D341Med (cell line): Measurements from ENCODE around the gene ABLIM2.

Source experiments
- DNase-seq: peaks from one replicate; pipeline ENCODE4 v3.0.0; 2012; ENCODE audit warnings: low spot score

ABLIM2 gene

DNA sequence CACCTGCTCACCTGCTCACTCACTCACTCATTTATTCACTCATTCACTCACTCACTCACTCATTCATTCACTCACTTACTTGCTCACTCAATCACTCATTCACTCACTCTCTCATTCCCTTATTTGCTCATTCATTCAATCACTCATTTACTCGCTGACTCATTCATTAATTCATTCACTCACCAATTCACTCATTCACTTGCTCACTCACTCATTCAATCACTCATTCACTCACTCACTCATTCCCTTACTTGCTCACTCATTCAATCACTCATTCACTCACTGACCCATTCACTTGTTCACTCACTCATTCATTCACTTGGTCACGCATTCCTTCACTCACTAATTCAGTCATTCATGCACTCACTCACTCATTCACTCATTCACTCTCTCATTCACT lies 130.2 kb downstream of the ABLIM2 start:
- DNase-seq, result no peak

DNA sequence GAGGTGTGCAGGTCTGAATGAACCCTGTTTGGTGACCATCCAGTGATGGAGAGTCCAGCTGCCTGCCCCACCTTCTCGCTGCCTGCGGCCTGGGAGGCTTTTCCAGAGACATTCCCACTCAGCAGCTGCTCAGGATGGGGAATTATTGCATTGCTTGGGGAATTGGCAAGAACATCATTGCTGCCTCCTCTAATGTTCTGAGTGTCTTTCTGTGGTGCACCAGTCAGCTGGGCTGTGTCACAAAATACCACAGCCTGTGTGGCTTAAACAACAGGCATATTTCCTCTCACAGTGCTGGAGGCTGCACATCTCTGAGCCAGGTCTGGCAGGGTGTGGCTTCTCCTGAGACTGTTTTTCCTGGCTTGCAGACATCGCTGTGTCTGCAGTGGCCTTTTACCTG lies 132.2 kb downstream of the ABLIM2 start:
- no peak for DNase-seq

DNA sequence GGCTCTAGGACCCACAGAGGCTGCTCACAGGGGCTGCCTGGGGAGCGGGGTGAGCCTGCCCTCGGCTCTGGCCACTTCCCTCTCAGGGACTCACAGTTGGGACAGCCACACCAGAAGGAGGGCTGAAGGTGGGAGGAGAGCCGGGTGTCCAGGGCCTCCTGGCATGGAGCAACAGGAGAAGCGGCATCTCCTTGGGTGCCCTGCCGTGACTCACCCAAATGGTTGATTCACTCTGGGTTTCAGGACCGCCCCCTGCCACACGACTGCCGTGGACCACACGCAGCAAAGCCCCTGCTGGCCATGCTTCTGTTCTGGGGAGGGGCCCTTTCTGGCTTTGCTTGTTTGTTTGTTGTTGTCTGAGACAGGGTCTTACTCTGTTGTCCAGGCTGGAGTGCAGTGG lies 132.9 kb downstream of the ABLIM2 start:
- DNase-seq, result no peak

- no peak for DNase-seq
Measured at GRCh38 chr4:8024073-8024786, 134.4 kb downstream of the ABLIM2 start.

DNA sequence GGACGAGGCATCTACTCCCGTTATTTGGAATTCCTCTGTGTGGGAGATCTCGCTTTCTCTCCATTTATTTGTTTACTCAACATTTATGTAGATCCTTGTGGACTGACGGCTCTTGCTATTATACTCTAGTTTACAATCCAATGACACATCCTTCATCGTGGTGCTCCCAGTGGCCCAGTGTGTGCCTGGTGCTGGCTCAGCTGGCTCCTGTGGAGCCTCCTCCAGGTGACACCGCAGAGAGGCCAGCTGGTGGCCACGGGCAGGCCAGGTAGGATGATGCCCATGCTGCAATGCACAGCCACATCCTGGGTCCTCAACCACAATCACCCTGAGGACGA lies 134.9 kb downstream of the ABLIM2 start:
- DNase-seq, result no peak

DNA sequence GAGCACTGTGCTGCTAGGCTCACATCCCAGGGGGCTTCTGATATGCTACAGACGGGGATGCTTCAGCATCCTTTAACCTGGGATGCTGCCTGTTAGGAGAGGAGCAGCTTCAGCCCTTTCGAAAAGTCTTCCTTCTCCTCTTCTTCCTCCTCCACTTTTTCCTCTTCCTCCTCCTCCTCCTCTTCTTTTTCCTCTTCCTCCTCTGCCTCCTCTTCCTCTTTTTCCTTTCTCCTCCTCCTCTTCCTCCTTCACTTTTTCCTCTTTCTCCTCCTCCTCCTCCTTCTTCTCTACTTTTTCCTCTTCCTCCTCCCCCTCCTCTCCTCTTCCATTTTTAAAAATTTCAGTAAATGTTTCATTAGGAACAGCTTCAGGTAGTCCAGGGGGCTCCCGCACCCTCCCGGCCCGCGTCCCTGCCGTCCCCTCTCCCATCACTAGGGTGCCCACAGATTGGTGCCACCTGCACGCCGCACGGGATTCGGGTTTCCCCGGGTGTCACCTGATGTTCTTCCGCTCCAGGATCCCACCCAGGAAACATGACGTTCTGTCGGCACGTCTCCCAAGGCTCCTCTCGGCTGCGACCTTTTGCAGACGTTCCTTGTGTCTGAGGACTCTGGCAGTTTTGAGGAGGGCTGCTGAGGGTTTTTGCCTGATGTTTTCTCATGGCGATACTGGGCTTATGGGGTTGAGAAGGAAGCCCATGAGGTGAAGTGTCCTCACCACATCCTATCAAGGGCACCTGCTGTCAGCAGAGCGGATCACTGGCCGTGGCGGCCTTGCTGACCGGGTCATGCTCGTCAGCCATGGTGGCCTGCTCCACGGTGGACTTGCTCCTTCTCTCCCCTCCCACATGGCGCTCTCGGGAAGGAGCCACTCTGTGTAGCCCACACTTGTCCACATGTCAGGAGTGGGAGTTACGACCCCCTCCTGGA lies 135.6 kb downstream of the ABLIM2 start:
- DNase-seq, result no peak

- no peak for DNase-seq
Measured at GRCh38 chr4:8021796-8022195, 136.8 kb downstream of the ABLIM2 start.

GRCh38 chr4:8019396-8020365 lies 138.9 kb downstream of the ABLIM2 start:
- DNase-seq, result no peak

DNA sequence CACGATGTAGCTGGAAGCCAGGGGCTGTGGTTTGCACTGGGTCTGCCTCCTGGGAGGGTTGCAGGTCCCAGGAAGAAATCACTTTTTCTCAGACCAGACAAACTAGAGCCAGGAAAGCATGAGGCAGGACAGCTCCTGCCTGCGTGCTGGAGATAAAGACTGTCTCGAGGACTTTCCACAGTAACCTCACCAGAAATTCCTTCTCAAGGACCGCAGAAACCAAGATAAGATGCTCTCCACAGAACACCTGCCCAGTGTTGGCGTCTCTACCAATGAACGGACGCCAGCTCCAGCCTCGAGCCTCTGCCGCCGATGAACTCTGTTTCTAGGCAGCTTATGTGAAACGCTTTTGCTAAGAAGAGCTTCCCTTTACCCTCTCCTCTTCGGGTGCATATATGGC lies 142.1 kb downstream of the ABLIM2 start:
- DNase-seq, result no peak

DNA sequence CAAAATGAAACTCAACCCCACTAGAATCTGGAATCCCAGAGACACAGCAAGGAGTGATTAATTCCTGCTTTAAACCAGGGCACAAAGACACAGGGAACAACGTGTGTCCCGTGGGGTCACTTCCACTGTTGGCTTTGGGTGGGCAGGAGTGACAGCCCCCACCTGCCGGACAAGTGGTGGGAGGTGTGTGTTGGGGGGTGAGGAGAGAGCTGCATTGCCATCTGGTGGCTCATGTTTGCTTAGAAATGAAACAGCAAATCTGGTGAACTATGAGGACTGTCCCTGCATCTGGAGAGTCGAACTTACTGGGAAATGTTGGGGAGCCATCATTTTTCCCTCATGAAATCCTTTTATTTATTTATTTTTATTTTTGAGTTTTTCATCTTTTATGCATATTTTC lies 143.1 kb downstream of the ABLIM2 start:
- DNase-seq, result no peak

GRCh38 chr4:8013976-8014726 lies 144.5 kb downstream of the ABLIM2 start:
- no peak for DNase-seq

GRCh38 chr4:8012517-8012916 lies 146.1 kb downstream of the ABLIM2 start:
- no peak for DNase-seq

DNA sequence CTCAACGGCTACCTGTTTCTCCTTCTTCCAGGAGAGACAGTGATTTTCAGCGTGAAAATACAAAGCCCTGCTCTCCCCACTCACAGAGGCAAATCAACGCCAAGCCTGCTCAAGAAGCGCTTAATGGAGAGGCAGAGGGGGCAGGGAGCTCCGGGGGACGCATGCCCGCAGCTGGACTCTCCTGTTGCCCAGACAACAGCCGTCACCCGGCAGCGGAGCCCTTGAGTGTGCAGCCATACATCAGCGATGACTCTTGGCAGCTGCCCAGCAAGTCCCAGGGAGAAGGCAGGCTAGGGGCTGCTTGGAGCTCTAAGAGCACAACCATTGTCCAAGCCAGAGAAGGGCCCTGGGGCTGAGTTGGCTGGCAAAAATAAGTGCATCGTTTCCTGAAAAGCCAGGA lies 148.0 kb downstream of the ABLIM2 start:
- peak; percentile 61 for DNase-seq

DNA sequence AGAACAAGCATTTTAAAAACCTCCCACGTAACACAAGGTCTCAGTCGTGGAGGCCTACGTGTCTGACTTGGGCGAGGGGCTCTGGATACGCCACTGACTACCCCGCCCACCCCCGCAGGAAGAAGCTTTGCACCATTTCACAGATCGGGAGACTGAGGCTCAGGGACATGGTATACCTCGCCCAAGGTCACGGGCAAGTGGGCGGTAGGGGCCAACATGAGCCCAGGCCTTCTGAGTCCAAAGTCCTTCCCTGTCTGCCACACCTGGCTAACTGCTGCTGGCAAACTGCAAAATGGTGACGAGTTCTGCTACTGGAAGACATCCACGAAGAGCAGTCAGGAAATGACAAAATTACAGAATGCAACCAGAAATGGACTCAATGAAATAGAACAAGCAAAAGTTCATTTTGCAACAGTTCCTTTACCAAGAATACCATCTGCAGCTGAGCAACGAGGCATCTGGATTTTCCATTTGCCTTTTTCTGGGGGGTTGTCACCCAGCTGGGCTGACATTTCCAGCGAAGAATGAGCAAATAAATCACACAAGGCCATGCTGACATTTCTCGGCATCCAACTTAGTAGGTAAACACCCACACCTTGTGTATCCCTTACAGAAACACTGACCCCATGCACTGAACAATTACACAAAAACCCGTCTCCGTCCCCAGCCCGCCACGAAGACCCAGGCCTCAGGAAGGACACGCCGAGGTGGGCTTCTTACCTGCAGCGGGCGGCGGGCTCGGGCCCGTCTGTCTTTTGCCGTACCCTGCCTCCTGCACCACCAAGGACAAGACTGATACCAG lies 148.7 kb downstream of the ABLIM2 start:
- DNase-seq, result no peak

DNA sequence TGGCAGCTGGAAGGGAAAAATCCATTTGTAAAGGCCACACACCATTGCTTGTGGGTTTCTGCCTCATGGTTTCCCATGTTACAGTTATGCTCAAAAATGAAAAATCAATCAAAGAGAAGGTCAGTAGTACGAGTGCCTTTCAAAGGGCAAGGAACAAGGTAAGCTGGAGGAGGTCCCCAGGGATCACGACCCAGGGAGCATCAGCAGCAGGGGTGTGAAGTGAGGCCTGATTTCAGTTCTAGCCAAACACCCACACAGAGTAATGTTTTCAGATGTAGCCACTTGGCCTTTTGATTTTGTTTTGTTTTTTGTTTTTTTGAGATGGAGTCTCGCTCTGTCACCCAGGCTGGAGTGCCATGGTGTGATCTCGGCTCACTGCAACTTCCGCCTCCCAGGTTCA lies 149.5 kb downstream of the ABLIM2 start:
- no peak for DNase-seq

DNA sequence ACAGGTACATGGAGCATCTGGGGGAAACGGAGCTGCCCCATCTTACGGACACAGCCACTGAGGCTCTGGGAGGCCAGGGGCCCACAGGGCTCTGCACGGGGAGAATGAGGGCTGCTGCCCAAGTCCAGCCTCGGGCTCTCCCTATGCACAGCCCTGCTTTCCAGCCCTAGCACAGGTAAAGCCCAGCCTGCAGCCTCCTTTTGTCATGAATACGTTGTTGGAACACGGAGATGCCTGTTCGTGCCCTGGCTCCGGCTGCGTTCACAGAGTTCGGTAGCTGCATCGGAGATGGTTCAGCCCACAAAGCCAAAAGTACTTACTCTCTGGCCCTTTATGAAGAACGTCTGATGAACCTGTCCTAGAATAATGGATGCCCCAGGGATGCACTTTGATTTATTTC lies 150.2 kb downstream of the ABLIM2 start:
- DNase-seq, result no peak

DNA sequence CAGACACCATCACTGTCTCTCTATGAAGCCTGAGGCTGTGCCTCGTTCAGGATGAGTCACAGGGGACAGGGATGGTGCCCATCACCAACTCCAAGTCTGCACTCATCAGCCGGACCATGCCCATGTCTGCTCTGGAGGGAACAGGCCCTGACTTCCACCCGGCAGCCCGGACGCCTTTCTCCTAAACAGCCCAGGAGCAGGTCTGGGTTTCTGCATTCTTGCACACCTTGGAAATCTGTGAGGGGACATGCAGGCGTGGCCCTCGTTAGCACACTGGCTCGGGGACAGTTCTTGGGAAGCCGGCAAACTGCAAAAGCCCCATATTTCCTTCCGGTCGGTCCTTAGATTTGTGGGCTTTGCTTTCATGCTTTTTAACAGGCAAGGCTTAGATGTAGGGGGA lies 151.0 kb downstream of the ABLIM2 start:
- DNase-seq, result no peak

DNA sequence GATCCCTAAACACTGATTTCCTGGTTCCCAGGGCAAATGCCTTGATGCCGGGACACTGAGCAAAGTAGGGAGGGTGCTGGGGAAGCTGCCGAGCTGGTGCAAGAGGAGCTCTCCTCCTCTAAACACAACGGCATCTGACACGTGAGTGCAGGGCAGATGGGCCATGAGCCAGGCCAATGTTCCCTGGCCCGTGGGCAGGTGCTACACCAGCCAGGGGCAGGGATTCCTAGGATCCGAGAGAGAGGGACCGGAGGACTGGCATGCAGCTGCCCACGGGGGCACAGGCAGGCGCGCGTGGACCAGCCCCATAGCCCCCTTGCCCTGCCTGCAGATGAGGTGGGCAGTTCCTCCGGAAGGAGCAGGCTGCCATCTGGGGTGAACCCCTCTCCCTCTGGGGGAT lies 152.1 kb downstream of the ABLIM2 start:
- no peak for DNase-seq

- no peak for DNase-seq
Measured at GRCh38 chr4:8005814-8006215, 152.8 kb downstream of the ABLIM2 start.

- no peak for DNase-seq
Measured at GRCh38 chr4:8005033-8005808, 153.4 kb downstream of the ABLIM2 start.
